GM12878 (cell line): ENCODE measurements around the gene SF3A1.

Experiments used
- BHLHE40 ChIP-seq, 2 experiments: fragments of 450-650 bp in 1 of 2; IDR thresholded peaks; 2 replicates each; pipeline ENCODE4 v1.6.1; 2011 to 2017; ENCODE audit warnings: low read depth in 2 of 2, borderline replicate concordance in 1 of 2, improper control_type of control experiment in 1 of 2, low read length in 1 of 2, mild to moderate bottlenecking in 1 of 2
- CHD1 ChIP-seq: IDR thresholded peaks from 2 replicates; pipeline ENCODE4 v1.6.1; 2012; ENCODE audit warnings: low read depth, low read length, improper control_type of control experiment
- E2F4 ChIP-seq: IDR thresholded peaks from 2 replicates; pipeline ENCODE4 v1.6.1; 2012; ENCODE audit warnings: low read depth, low read length, improper control_type of control experiment
- EZH2 ChIP-seq: IDR thresholded peaks from 2 replicates; pipeline ENCODE4 v1.6.1; 2012; ENCODE audit warnings: low read depth, mild to moderate bottlenecking, control low read depth, inconsistent platforms, low read length, borderline replicate concordance; ENCODE audit not compliant: control insufficient read depth
- HCFC1 ChIP-seq: fragments of 150-350 bp; IDR thresholded peaks from 2 replicates; pipeline ENCODE4 v1.6.1; 2014; ENCODE audit warnings: low read length
- JUNB ChIP-seq: IDR thresholded peaks from 2 replicates; pipeline ENCODE4 v1.6.1; 2016; ENCODE audit warnings: antibody characterized with exemption, mild to moderate bottlenecking
- PAX8 ChIP-seq: fragments of 450-650 bp; IDR thresholded peaks from 2 replicates; pipeline ENCODE4 v1.6.1; 2017; ENCODE audit warnings: mild to moderate bottlenecking, moderate library complexity
- POLR2A ChIP-seq: IDR thresholded peaks from 2 replicates; pipeline ENCODE4 v1.6.1; 2011; ENCODE audit warnings: low read depth, mild to moderate bottlenecking, low read length
- YBX1 ChIP-seq: fragments of 450-650 bp; IDR thresholded peaks from 2 replicates; pipeline ENCODE4 v1.6.1; 2016; ENCODE audit warnings: antibody characterized with exemption
- YY1 ChIP-seq: IDR thresholded peaks from 2 replicates; pipeline ENCODE4 v1.6.1; 2011; ENCODE audit warnings: low read depth, mild to moderate bottlenecking, low read length
- TF ChIP-seq, protein P1 (sequence below): IDR thresholded peaks from 2 replicates; pipeline ENCODE4 v1.6.1; 2012; ENCODE audit warnings: low read depth, low read length, improper control_type of control experiment
- TF ChIP-seq, protein P2 (sequence below), 3 experiments: IDR thresholded peaks in 2 of 3; conservative IDR thresholded peaks in 1 of 3; 2 replicates each; pipeline ENCODE4 v1.5.1; 2011; ENCODE audit warnings: low read depth in 3 of 3, low read length in 3 of 3, mild to moderate bottlenecking in 3 of 3, control low read depth in 2 of 3, moderate library complexity in 2 of 3, inconsistent platforms in 1 of 3, mixed read lengths in 1 of 3; ENCODE audit not compliant: control insufficient read depth in 2 of 3, insufficient read depth in 1 of 3; ENCODE audit errors: extremely low read depth in 1 of 3

GRCh38 chr22:30354644-30355043 is 2.0 kb downstream of the SF3A1 start:
- TF ChIP-seq BHLHE40 (IDR thresholded peaks at IDR 0.05; ENCODE audit: borderline replicate concordance in 1 of 2, low read depth in 2 of 2, low read length in 1 of 2) (no peak), EZH2 (no peak), PAX8 (no peak), YBX1 (no peak), E2F4 (no peak), JUNB (no peak), POLR2A (no peak), YY1 (no peak), CHD1 (no peak), HCFC1 (no peak)
- TF ChIP-seq, protein P1, sequence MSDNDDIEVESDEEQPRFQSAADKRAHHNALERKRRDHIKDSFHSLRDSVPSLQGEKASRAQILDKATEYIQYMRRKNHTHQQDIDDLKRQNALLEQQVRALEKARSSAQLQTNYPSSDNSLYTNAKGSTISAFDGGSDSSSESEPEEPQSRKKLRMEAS: no peak
- TF ChIP-seq, protein P2, sequence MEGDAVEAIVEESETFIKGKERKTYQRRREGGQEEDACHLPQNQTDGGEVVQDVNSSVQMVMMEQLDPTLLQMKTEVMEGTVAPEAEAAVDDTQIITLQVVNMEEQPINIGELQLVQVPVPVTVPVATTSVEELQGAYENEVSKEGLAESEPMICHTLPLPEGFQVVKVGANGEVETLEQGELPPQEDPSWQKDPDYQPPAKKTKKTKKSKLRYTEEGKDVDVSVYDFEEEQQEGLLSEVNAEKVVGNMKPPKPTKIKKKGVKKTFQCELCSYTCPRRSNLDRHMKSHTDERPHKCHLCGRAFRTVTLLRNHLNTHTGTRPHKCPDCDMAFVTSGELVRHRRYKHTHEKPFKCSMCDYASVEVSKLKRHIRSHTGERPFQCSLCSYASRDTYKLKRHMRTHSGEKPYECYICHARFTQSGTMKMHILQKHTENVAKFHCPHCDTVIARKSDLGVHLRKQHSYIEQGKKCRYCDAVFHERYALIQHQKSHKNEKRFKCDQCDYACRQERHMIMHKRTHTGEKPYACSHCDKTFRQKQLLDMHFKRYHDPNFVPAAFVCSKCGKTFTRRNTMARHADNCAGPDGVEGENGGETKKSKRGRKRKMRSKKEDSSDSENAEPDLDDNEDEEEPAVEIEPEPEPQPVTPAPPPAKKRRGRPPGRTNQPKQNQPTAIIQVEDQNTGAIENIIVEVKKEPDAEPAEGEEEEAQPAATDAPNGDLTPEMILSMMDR (IDR thresholded peaks at IDR 0.05 in 2 of 3, conservative IDR thresholded peaks at IDR 0.05 in 1 of 3; ENCODE audit: control insufficient read depth in 2 of 3, extremely low read depth in 1 of 3, insufficient read depth in 1 of 3, low read depth in 3 of 3, low read length in 3 of 3): no peak
